ENCODE measurements around the gene ENDOV.

The ENDOV gene

GRCh38 chr17:80415626-80416137 lies 715 bp downstream of the ENDOV start:
- no peak for DNase-seq (ENCODE audit: low read depth, low spot score)

DNA sequence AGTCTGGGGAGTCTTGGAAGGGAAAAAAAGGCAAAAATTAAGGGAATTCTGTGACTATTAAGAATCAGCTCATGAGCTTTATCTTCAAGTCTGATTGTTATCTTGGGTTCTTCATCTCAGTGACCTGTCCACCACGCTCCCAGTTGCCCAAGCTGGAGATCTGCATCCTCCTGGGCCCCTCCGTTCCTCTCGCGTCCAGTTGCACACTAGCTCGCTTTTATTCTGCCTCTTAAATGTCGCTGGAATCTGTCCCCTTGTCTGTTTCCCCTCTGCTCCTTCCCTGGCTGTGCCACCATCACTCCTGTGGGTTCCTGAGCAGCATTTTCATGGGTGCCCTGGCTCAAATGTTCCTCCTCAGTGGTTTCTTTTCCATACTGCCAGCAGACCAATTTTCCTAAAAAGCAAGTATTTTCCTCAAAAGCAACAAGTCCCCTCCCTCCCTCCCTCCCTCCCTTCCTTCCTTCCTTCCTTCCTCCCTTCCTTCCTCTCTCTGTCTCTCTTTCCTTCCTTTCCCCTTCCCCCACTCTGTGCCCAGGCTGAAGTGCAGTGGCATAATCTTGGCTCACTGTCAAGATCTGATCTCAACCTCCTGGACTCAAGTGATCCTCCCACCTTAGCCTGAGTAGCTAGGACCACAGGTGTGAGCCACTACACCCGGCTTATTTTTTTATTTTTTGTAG lies 1.4 kb downstream of the ENDOV start:
- no peak for DNase-seq (ENCODE audit: low read depth, low spot score)

- DNase-seq (ENCODE audit: low read depth, low spot score): no peak
Observed at GRCh38 chr17:80416940-80417293, 1.9 kb downstream of the ENDOV start.

DNA sequence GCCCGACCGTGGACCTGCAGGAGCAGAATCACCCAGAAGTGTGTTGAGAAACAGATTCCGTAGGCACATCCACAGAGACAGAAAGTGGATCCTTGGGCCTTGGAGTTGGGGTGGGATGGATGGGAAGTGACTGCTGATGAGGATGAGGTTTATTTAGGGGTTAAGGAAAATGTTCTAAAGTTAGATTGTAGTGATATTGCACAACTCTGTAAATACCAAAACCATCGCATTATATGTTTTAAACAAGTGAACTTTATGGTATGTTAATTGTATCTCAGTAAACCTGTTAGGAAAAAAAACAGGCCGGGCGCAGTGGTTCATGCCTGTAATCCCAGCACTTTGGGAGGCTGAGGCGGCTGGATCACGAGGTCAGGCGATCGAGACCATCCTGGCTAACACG lies 3.6 kb downstream of the ENDOV start:
- no peak for DNase-seq (ENCODE audit: low read depth, low spot score)

- no peak for DNase-seq (ENCODE audit: low read depth, low spot score)
Observed at GRCh38 chr17:80419255-80419654, 4.3 kb downstream of the ENDOV start.

GRCh38 chr17:80421381-80422090 lies 6.6 kb downstream of the ENDOV start:
- DNase-seq (ENCODE audit: low read depth, low spot score): no peak

DNA sequence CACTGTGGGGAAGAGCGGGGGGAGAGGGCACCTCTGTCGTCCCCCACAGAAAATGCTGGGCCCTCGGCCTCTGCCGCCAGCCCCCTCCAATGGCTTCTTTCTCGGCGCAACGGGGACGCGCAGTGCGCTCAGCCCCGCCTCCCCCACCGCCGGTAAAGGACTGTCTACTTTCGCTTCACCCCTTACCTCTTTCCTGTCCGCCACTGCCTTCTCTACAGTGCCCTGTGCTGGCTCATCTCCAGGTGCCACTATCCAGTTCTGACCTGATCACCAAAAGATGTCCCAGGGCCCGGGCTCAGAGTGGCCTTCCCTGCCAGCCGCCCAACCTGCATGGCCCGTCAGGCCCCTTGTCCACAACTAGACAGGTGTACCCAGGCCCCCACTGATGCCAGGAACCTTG lies 7.3 kb downstream of the ENDOV start:
- no peak for DNase-seq (ENCODE audit: low read depth, low spot score)

- no peak for DNase-seq (ENCODE audit: low read depth, low spot score)
Observed at GRCh38 chr17:80422981-80423380, 8.0 kb downstream of the ENDOV start.

GRCh38 chr17:80423536-80424225 lies 8.7 kb downstream of the ENDOV start:
- DNase-seq (ENCODE audit: low read depth, low spot score): no peak

GRCh38 chr17:80424261-80424660 lies 9.3 kb downstream of the ENDOV start:
- no peak for DNase-seq (ENCODE audit: low read depth, low spot score)

GRCh38 chr17:80424878-80425765 lies 10.2 kb downstream of the ENDOV start:
- no peak for DNase-seq (ENCODE audit: low read depth, low spot score)

DNA sequence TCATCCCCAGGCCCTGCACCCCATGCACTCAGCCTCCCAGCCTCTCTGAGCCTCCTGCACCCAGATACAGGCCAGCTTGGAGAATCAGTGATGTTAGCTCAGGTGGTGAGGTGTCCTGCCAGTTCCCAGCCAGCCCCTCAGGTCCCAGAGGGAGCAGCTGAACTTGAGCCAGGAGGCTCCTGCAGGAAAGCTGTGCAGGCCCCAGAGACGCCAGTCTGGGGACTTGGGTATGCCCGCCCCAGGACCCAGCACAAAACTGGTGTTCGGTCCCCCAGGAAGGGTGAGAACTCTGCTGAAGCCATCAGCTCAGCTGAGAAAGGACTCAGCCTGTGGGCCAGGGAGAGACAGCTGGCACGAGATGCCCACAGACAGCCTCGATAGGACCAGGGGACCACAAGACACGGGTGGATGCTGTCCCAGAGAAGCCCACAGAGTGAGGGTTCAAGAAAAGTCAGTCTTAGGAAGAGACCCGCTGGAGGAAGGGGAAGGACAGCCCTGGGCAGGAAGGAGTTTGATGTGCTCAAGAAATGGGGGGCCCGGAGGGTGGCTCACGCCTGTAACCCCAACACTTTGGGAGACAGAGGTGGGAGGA lies 11.0 kb downstream of the ENDOV start:
- no peak for DNase-seq (ENCODE audit: low read depth, low spot score)

DNA sequence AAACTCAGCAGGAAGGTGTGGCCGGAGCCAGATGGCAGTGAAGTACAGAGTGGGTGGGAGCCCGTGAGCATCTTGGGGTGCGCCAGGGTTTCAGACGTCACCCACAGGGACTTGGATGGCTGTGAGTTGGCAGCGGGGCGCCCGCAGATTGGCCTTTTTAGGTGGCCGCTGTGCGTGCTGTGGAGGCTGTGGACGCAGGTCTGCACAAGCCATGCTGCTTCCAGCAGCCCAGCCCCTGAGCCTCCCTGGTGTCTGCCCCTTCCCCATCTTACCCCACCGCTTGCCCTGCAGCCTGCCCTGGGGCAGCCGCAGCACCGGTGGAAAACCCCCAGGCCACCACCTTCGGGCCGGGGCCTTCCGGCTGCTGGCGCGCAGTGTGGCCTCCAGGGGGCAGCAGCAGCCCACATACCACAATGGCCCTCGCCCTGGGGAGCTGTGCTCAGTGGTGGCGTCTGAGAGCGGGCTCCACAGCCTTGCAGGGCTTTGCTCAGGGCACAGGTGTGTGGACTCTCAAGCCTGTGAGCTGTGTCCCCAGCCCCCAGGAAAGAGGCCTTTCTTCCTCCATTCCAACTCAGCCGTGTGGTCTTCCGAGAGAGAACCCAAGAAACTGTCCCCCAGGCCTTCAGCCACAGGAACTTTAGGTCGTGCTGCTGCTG lies 11.8 kb downstream of the ENDOV start:
- DNase-seq (ENCODE audit: low read depth, low spot score): peak; percentile 85

DNA sequence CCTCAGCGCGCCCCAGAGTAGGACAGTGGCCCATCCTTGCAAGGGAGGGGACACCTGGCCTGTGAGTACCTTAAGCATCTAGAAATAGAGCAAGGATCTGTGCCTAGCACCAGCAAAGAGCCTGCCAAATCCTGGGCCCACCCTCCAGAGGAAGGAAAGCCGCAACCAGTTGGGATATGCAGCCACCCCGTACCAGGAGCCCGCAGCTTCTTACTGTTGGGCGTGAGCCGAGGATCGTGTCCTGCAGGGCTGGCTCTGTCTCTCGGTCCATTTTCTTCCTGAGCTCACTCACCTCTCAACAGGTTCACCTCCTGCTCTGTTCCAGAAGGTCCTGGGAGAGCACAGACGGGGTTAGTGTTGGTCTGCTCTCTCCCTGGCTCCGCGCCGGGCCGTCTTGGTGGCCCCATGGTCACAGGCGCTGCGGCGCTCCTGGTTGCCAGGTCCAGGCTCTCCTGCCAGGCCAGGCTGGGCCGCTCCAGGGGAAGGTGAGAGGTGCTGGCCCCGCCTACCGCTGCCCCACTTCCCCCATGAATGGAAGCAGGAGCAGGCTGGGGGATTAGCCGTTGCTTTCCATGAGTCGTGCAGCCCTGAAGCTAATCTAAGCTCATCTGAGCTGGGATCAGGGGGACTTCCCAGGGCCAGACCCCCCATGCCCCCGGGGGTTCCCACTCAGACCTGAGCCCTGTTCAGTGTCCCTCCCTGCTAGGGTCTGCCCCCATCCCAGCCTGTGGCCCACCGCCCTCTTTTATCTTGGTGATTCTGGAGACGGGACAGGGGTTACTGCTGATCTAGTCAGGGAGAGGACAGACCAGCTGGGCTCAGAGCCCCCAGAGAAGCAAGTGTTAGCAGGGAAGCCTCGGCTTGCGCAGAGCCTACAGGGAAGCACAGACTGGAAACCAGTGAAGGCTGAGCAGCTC lies 12.7 kb downstream of the ENDOV start:
- DNase-seq (ENCODE audit: low read depth, low spot score): no peak

DNA sequence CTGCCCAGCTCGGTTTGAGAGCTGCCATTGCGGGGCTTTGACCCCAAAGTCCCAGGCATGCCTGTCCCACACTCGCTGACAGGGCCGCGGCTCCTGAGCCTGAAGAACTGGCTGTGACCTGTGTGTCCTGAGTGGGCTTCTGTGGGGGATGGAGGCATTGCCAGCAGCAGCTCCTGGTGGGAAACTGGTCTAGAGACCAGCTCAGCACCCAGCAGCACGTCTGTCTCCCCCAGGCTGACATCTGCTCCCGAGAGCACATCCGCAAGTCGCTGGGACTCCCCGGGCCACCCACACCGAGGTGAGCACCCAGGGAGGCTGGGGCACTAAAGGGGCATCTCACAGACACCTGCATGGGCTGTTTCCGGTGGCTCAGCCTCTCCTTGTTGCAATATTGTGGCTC lies 13.4 kb downstream of the ENDOV start:
- no peak for DNase-seq (ENCODE audit: low read depth, low spot score)

DNA sequence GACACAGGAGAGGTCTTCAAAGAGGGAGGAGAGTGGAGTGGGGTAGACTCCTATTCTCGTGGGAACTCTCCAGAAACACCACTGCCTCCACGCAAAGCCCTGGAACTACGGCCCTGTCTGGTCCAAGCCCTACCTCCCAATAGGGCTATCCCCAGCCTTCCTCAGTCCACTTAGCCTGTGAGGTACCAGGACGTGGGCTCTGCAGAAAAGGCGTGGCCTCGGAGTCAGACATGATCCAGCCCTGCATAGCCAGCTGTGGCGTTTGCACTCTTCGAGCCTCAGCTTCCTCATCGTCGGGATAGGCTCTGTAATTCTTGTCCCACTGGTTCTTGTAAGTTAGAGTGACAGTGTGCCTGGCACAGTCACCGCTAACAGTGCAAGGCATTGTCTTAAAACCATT lies 13.8 kb downstream of the ENDOV start:
- no peak for DNase-seq (ENCODE audit: low read depth, low spot score)

- no peak for DNase-seq (ENCODE audit: low read depth, low spot score)
Observed at GRCh38 chr17:80429356-80430275, 14.6 kb downstream of the ENDOV start.

DNA sequence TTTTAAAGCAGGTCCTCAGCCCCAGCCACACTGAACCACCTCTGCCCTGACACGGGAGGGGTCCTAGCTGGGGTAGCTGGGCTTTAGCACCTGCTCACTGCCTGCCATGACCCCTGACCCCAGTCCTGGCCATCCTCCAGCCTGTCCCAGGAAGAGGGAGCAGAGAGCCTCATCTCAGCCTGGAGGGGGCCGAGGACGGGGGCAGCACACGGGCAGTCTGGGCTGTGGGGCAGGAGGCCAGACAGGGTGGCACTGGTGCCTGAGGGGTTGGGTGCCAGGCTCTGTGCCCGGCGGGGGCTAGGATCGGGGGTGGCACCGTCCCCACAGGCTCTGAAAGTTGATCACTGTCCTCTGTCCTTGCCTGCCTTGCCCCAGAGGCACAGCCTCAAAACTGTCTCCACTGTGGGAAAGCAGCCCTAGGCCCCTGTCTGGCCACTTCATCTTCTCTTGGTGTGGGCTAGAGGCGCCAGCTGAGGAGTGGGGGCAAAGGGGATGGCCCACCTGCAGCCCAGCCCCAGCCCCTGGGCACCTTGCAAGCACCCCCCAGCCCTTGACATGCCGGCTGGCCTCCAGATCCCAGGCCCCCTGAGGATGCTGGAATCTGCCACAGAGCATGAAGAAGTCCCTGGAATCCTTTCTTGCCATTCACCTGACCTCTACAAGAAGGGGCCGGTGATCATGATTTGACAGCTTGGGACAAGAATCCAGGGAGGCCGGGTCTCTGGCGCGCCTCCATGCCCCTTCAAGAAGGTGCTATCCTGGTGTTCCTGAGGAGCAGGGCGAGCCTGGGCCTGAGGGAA lies 15.7 kb downstream of the ENDOV start:
- DNase-seq (ENCODE audit: low read depth, low spot score): no peak

All from astrocyte of the hippocampus (primary cell).